Measurements from ENCODE around the gene HLCS. TPM values are rescaled to one million over a fixed set of nuclear protein-coding genes. Genes with fewer than 3 reads are reported as not detected.

Gene HLCS
- polyA plus RNA-seq (2011; rRNA removed) (19.5 and 22.3 TPM in 2 replicates), polyA minus RNA-seq (2011; rRNA and poly(A)+ RNA removed) (24.3 and 26.0 TPM in 2 replicates)

DNA sequence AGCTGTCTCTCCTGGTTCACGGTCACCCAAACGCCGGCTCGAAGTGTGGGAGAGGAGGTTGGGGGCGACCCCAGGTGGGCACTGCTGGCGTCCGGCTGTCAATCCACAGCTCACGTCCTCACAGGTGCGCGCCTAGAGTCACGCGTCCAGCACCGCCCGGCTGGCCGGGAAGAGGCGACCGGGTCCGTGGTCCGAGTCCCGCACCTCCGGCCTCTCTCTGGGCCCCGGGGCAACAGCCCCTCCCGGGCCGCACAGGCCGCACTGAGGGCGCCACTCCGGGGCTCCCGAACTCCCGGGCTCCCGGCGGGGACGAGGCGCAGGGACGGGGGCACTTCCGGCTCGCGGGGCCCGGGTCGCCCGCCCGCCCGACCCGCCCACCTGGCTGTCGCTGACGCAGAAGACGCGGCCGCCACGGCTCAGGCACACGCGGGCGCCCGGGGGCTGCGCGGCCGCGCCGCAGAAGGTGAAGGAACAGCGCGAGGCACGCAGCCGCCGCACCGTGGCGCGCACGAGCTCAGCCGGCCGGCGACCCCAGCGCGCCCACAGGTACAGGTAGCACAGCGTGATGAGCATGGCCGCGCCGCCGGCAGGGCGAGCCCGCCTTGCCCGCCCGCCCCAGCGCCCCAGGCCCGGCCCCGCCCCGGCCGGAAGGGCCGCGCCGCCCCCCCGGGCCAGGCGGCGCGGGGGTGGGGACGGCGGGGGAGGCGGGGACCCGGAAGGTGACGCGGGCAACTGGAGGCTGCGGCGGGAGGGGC, at the start of gene HLCS:
Gene HLCS, minus strand, starts transcription at position 604 of the 755 bp plus-strand sequence. Its CDS starts 31 bp downstream, at position 573.
- Histone ChIP-seq H3K4me3 (ENCODE audit: low read depth, low read length) (peak within 1 kb of the TSS; percentile 75), H3K27me3 (ENCODE audit: control insufficient read depth, insufficient read depth, low read length) (no peaks in the 10 kb centered on the region), H3K9me3 (ENCODE audit: control insufficient read depth, insufficient read depth, low read length) (no peaks in the 10 kb centered on the region), H3K27ac (ENCODE audit: low read depth, low read length) (no peak within 1 kb of the TSS)
- ChIA-PET CTCF (interaction anchor here (0.6 to 2.4 kb wide), 5 partner anchors 9 to 829 kb away, joined by 3 to 8 read pairs (median 3); no protein-coding TSS in a partner anchor), POLR2A (interaction anchor here (0.7 kb wide), 1 partner anchor 22 kb away, joined by 4 read pairs; no protein-coding TSS in a partner anchor)
- DNase-seq (ENCODE audit: low read depth, low spot score): no peak
- TF ChIP-seq CTCF (IDR thresholded peaks at IDR 0.05; ENCODE audit: low read depth, low read length): 0 out of 2 replicates have a peak, but pooled peaks have one; percentile 5

DNA sequence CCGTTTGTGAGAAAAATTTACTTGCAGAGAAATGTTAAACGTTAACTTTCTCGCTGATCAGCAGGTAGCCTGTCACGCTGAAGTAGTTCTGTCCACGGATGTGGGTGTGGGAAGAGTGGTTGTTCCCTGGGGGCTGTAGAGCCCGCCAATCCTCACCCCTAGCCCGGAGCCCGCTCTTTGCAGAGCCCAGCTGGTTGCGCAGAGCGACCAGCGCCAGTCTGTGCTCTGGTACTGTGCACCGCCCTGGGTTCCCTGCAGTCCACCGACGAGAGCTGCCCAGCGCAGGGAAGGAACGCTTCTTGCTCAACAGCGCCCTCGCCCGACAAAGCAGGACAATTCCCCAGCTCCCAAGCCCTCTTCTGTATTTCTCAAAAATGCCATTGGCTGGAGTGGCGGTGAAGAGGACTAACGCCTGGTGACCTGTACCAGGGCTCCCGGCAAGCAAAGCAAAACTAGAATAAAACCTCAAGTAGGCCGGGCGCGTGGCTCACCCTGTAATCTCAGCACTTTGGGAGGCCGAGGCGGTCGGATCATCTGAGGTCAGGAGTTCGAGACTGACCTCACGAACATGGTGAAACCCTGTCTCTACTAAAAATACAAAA, 43.4 kb upstream of the HLCS start:
- peak; percentile 88 for TF ChIP-seq CTCF (IDR thresholded peaks at IDR 0.05; ENCODE audit: low read depth, low read length)
- H3K27me3 ChIP-seq (ENCODE audit: control insufficient read depth, insufficient read depth, low read length): peaks cover 33% of the 10 kb centered on the region
- POLR2A ChIA-PET: interaction anchor here (0.6 kb wide), 1 partner anchor 77 kb away, joined by 3 read pairs; no protein-coding TSS in a partner anchor
- H3K27ac ChIP-seq (ENCODE audit: low read depth, low read length): no peak overlapping the region
- peak overlapping the region; percentile 48 for H3K4me3 ChIP-seq (ENCODE audit: low read depth, low read length)
- peak; percentile 49 for DNase-seq (ENCODE audit: low read depth, low spot score)
- CTCF ChIA-PET: interaction anchor here (0.7 to 3.0 kb wide), 19 partner anchors 8 to 588 kb away, joined by 3 to 14 read pairs (median 4); no protein-coding TSS in a partner anchor
- peaks cover 11% of the 10 kb centered on the region for H3K9me3 ChIP-seq (ENCODE audit: control insufficient read depth, insufficient read depth, low read length)

- ChIA-PET POLR2A (no interaction called here), CTCF (interaction anchor here (0.7 to 1.2 kb wide), 2 partner anchors 32 to 69 kb away, joined by 4 to 10 read pairs; no protein-coding TSS in a partner anchor)
- H3K27me3 ChIP-seq (ENCODE audit: control insufficient read depth, insufficient read depth, low read length): peaks cover 33% of the 10 kb centered on the region
- no peak for TF ChIP-seq CTCF (IDR thresholded peaks at IDR 0.05; ENCODE audit: low read depth, low read length)
- H3K9me3 ChIP-seq (ENCODE audit: control insufficient read depth, insufficient read depth, low read length): peaks cover 11% of the 10 kb centered on the region
- H3K4me3 ChIP-seq (ENCODE audit: low read depth, low read length): no peak overlapping the region
- DNase-seq (ENCODE audit: low read depth, low spot score): no peak
- H3K27ac ChIP-seq (ENCODE audit: low read depth, low read length): no peak overlapping the region
Observed at GRCh38 chr21:37008724-37009123, 42.3 kb upstream of the HLCS start.

GRCh38 chr21:37006486-37007291, 40.2 kb upstream of the HLCS start, which contains the start of gene RIPPLY3:
TSS of gene RIPPLY3 (plus strand) at chr21:37006702. CDS start at chr21:37006773, 71 bp downstream.
- Histone ChIP-seq H3K27me3 (ENCODE audit: control insufficient read depth, insufficient read depth, low read length) (peaks cover 31% of the 10 kb centered on the region), H3K9me3 (ENCODE audit: control insufficient read depth, insufficient read depth, low read length) (peaks cover 11% of the 10 kb centered on the region), H3K4me3 (ENCODE audit: low read depth, low read length) (peak within 1 kb of the TSS; percentile 41), H3K27ac (ENCODE audit: low read depth, low read length) (no peak within 1 kb of the TSS)
- POLR2A ChIA-PET: no interaction called here
- TF ChIP-seq CTCF (IDR thresholded peaks at IDR 0.05; ENCODE audit: low read depth, low read length): no peak
- DNase-seq (ENCODE audit: low read depth, low spot score): no peak
- CTCF ChIA-PET: interaction anchor here (0.6 kb wide), 1 partner anchor 127 kb away, joined by 4 read pairs; no protein-coding TSS in a partner anchor
